Measurements from ENCODE around the gene PSMD14.

GRCh38 chr2:161384864-161385263 is 76.6 kb downstream of the PSMD14 start:
- TF ChIP-seq EP300 (IDR thresholded peaks at IDR 0.05) (no peak), CTCF (IDR thresholded peaks at IDR 0.05) (no peak), POLR2AphosphoS5 (IDR thresholded peaks at IDR 0.05) (no peak), POLR2A (IDR thresholded peaks at IDR 0.05) (no peak)
